ENCODE data around the gene NLRC3.

Gene NLRC3

GRCh38 chr16:3527216-3527829 is 49.9 kb downstream of the NLRC3 start:
- peak; percentile 73 for TF ChIP-seq RAD21 (IDR thresholded peaks at IDR 0.05; ENCODE audit: low read depth)

GRCh38 chr16:3525951-3526350 is 51.3 kb downstream of the NLRC3 start:
- TF ChIP-seq TCF12 (IDR thresholded peaks at IDR 0.05; ENCODE audit: low read depth), result no peak
- TF ChIP-seq FOXM1 (IDR thresholded peaks at IDR 0.05; ENCODE audit: borderline replicate concordance, low read depth), result no peak
- TF ChIP-seq ZBTB7A (IDR thresholded peaks at IDR 0.05; ENCODE audit: low read depth), result no peak
- no peak for TF ChIP-seq CEBPB (IDR thresholded peaks at IDR 0.05)
- no peak for TF ChIP-seq TEAD4 (IDR thresholded peaks at IDR 0.05)
- no peak for TF ChIP-seq YY1 (IDR thresholded peaks at IDR 0.05; ENCODE audit: low read depth)
- no peak for TF ChIP-seq MAX (IDR thresholded peaks at IDR 0.05)
- TF ChIP-seq EGR1 (IDR thresholded peaks at IDR 0.05), result no peak
- no peak for TF ChIP-seq USF1 (IDR thresholded peaks at IDR 0.05)

GRCh38 chr16:3523281-3523680 is 53.9 kb downstream of the NLRC3 start:
- TF ChIP-seq TCF12 (IDR thresholded peaks at IDR 0.05; ENCODE audit: low read depth), result no peak
- no peak for TF ChIP-seq USF1 (IDR thresholded peaks at IDR 0.05)
- no peak for TF ChIP-seq REST (IDR thresholded peaks at IDR 0.05; ENCODE audit: low read depth)
- no peak for TF ChIP-seq CREB1 (IDR thresholded peaks at IDR 0.05; ENCODE audit: low read depth)
- TF ChIP-seq EP300 (IDR thresholded peaks at IDR 0.05; ENCODE audit: borderline replicate concordance), result no peak
- TF ChIP-seq YY1 (IDR thresholded peaks at IDR 0.05; ENCODE audit: low read depth), result no peak
- no peak for TF ChIP-seq ZBTB7A (IDR thresholded peaks at IDR 0.05; ENCODE audit: low read depth)
- no peak for TF ChIP-seq EGR1 (IDR thresholded peaks at IDR 0.05)
- no peak for TF ChIP-seq TAF1 (IDR thresholded peaks at IDR 0.05; ENCODE audit: low read depth)
- TF ChIP-seq FOXM1 (IDR thresholded peaks at IDR 0.05; ENCODE audit: borderline replicate concordance, low read depth), result no peak
- TF ChIP-seq RAD21 (IDR thresholded peaks at IDR 0.05; ENCODE audit: low read depth), result no peak
- no peak for TF ChIP-seq NFIC (IDR thresholded peaks at IDR 0.05)
- no peak for TF ChIP-seq MAX (IDR thresholded peaks at IDR 0.05)
- TF ChIP-seq TEAD4 (IDR thresholded peaks at IDR 0.05), result no peak
- no peak for TF ChIP-seq CEBPB (IDR thresholded peaks at IDR 0.05)

- TF ChIP-seq EP300 (IDR thresholded peaks at IDR 0.05; ENCODE audit: borderline replicate concordance), result no peak
- no peak for TF ChIP-seq FOXM1 (IDR thresholded peaks at IDR 0.05; ENCODE audit: borderline replicate concordance, low read depth)
- no peak for TF ChIP-seq TCF12 (IDR thresholded peaks at IDR 0.05; ENCODE audit: low read depth)
- no peak for TF ChIP-seq RAD21 (IDR thresholded peaks at IDR 0.05; ENCODE audit: low read depth)
- TF ChIP-seq ZBTB7A (IDR thresholded peaks at IDR 0.05; ENCODE audit: low read depth), result no peak
- no peak for TF ChIP-seq CEBPB (IDR thresholded peaks at IDR 0.05)
- no peak for TF ChIP-seq YY1 (IDR thresholded peaks at IDR 0.05; ENCODE audit: low read depth)
- TF ChIP-seq MAX (IDR thresholded peaks at IDR 0.05), result no peak
- TF ChIP-seq REST (IDR thresholded peaks at IDR 0.05; ENCODE audit: low read depth), result no peak
- no peak for TF ChIP-seq NFIC (IDR thresholded peaks at IDR 0.05)
- TF ChIP-seq CREB1 (IDR thresholded peaks at IDR 0.05; ENCODE audit: low read depth), result no peak
- no peak for TF ChIP-seq USF1 (IDR thresholded peaks at IDR 0.05)
Measured at GRCh38 chr16:3520841-3521240, 56.4 kb downstream of the NLRC3 start.

- no peak for TF ChIP-seq ZBTB7A (IDR thresholded peaks at IDR 0.05; ENCODE audit: low read depth)
- TF ChIP-seq NFIC (IDR thresholded peaks at IDR 0.05), result no peak
- no peak for TF ChIP-seq CREB1 (IDR thresholded peaks at IDR 0.05; ENCODE audit: low read depth)
- no peak for TF ChIP-seq EP300 (IDR thresholded peaks at IDR 0.05; ENCODE audit: borderline replicate concordance)
- no peak for TF ChIP-seq EGR1 (IDR thresholded peaks at IDR 0.05)
- no peak for TF ChIP-seq TAF1 (IDR thresholded peaks at IDR 0.05; ENCODE audit: low read depth)
- no peak for TF ChIP-seq TEAD4 (IDR thresholded peaks at IDR 0.05)
- no peak for TF ChIP-seq YY1 (IDR thresholded peaks at IDR 0.05; ENCODE audit: low read depth)
- TF ChIP-seq FOXM1 (IDR thresholded peaks at IDR 0.05; ENCODE audit: borderline replicate concordance, low read depth), result no peak
- TF ChIP-seq RAD21 (IDR thresholded peaks at IDR 0.05; ENCODE audit: low read depth), result no peak
- TF ChIP-seq TCF12 (IDR thresholded peaks at IDR 0.05; ENCODE audit: low read depth), result no peak
- no peak for TF ChIP-seq REST (IDR thresholded peaks at IDR 0.05; ENCODE audit: low read depth)
- no peak for TF ChIP-seq USF1 (IDR thresholded peaks at IDR 0.05)
- no peak for TF ChIP-seq CEBPB (IDR thresholded peaks at IDR 0.05)
- TF ChIP-seq MAX (IDR thresholded peaks at IDR 0.05), result no peak
Measured at GRCh38 chr16:3520413-3520812, 56.8 kb downstream of the NLRC3 start.
